ENCODE measurements around the gene LGSN. TPM values are rescaled to one million over a fixed set of nuclear protein-coding genes. Genes with fewer than 3 reads are reported as not detected.
"Not testable (repeated sequence)": the region's sequence is repeated elsewhere in the genome, so short reads cannot be mapped to it uniquely, and the experiment has no call there.

LGSN gene, protein sequence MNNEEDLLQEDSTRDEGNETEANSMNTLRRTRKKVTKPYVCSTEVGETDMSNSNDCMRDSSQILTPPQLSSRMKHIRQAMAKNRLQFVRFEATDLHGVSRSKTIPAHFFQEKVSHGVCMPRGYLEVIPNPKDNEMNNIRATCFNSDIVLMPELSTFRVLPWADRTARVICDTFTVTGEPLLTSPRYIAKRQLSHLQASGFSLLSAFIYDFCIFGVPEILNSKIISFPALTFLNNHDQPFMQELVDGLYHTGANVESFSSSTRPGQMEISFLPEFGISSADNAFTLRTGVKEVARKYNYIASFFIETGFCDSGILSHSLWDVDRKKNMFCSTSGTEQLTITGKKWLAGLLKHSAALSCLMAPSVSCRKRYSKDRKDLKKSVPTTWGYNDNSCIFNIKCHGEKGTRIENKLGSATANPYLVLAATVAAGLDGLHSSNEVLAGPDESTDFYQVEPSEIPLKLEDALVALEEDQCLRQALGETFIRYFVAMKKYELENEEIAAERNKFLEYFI
- polyA plus RNA-seq (2013, experiment 1 of 2): 1.2 TPM
- polyA plus RNA-seq (2013, experiment 2 of 2): 1.1 TPM

GRCh38 chr6:63319939-63320338 is at the start of gene LGSN:
Gene LGSN (minus strand): TSS chr6:63319983. CDS start chr6:63319943, 40 bp downstream.
- Histone ChIP-seq H3K36me3 (replicated peaks in 1 of 2; ENCODE audit: control insufficient read depth in 2 of 2, insufficient read depth in 2 of 2, low read length in 2 of 2) (no peaks in the 10 kb centered on the region), H2BK5ac (ENCODE audit: low read length) (no peak within 1 kb of the TSS), H3K27me3 (ENCODE audit: control insufficient read depth in 3 of 3, insufficient read depth in 3 of 3, low read depth in 1 of 3, low read length in 3 of 3) (no peaks in the 10 kb centered on the region), H3K4ac (ENCODE audit: low read length) (no peak within 1 kb of the TSS), H2BK12ac (ENCODE audit: low read length) (no peak within 1 kb of the TSS), H3K4me1 (ENCODE audit: control insufficient read depth in 2 of 2, insufficient read depth in 1 of 2, low read depth in 1 of 2, low read length in 2 of 2) (peaks cover 0 to 2% of the 10 kb centered on the region in 2 donors), H3K9me3 (replicated peaks in 1 of 2; ENCODE audit: control insufficient read depth in 2 of 2, insufficient read depth in 1 of 2, low read depth in 1 of 2, low read length in 2 of 2) (no peaks in the 10 kb centered on the region), H3K18ac (ENCODE audit: low read length) (no peak within 1 kb of the TSS), H4K8ac (ENCODE audit: low read depth, low read length) (no peak within 1 kb of the TSS), H2AK5ac (ENCODE audit: low read depth, low read length) (no peak within 1 kb of the TSS), H2BK15ac (ENCODE audit: low read length) (no peak within 1 kb of the TSS), H3K27ac (replicated peaks; ENCODE audit: low read length) (no peak within 1 kb of the TSS), H3K4me3 (ENCODE audit: low read length in 2 of 2) (no peak within 1 kb of the TSS), H3K79me1 (ENCODE audit: low read depth, low read length) (no peaks in the 10 kb centered on the region), H3K4me2 (ENCODE audit: insufficient read depth, low read length, poor library complexity, severe bottlenecking) (no peak within 1 kb of the TSS), H2BK120ac (ENCODE audit: low read depth, low read length) (no peak within 1 kb of the TSS), H4K91ac (ENCODE audit: low read depth, low read length, poor library complexity) (no peak within 1 kb of the TSS), H3K14ac (ENCODE audit: low read length) (no peak within 1 kb of the TSS), H3K23ac (ENCODE audit: low read depth, low read length, poor library complexity) (no peak within 1 kb of the TSS), H3K9ac (ENCODE audit: low read depth, low read length, poor library complexity) (no peak within 1 kb of the TSS), H2AFZ (ENCODE audit: low read length) (no peak within 1 kb of the TSS)
- DNase-seq (ENCODE audit: low spot score): no peak
- no CpG with 5 or more reads among the region's 4 CpGs for WGBS, 2 donors (ENCODE audit: extremely low coverage in 2 of 2, insufficient read length in 2 of 2, insufficient replicate concordance in 1 of 2)

- H2BK120ac ChIP-seq (ENCODE audit: low read depth, low read length): no peak overlapping the region
- H3K9ac ChIP-seq (ENCODE audit: low read depth, low read length, poor library complexity): no peak overlapping the region
- H3K9me3 ChIP-seq (replicated peaks in 1 of 2; ENCODE audit: control insufficient read depth in 2 of 2, insufficient read depth in 1 of 2, low read depth in 1 of 2, low read length in 2 of 2): no peaks in the 10 kb centered on the region
- H2AFZ ChIP-seq (ENCODE audit: low read length): no peak overlapping the region
- no peak overlapping the region for H2BK15ac ChIP-seq (ENCODE audit: low read length)
- no peaks in the 10 kb centered on the region for H3K27me3 ChIP-seq (ENCODE audit: control insufficient read depth in 3 of 3, insufficient read depth in 3 of 3, low read depth in 1 of 3, low read length in 3 of 3)
- H3K14ac ChIP-seq (ENCODE audit: low read length): no peak overlapping the region
- DNase-seq (ENCODE audit: low spot score): no peak
- H2BK12ac ChIP-seq (ENCODE audit: low read length): no peak overlapping the region
- no CpG with 5 or more reads among the region's 7 CpGs for WGBS, 2 donors (ENCODE audit: extremely low coverage in 2 of 2, insufficient read length in 2 of 2, insufficient replicate concordance in 1 of 2)
- peaks cover 0 to 2% of the 10 kb centered on the region in 2 donors for H3K4me1 ChIP-seq (ENCODE audit: control insufficient read depth in 2 of 2, insufficient read depth in 1 of 2, low read depth in 1 of 2, low read length in 2 of 2)
- H4K91ac ChIP-seq (ENCODE audit: low read depth, low read length, poor library complexity): no peak overlapping the region
- no peak overlapping the region for H3K4me2 ChIP-seq (ENCODE audit: insufficient read depth, low read length, poor library complexity, severe bottlenecking)
- H3K27ac ChIP-seq (replicated peaks; ENCODE audit: low read length): no peak overlapping the region
- no peak overlapping the region for H2AK5ac ChIP-seq (ENCODE audit: low read depth, low read length)
- H4K8ac ChIP-seq (ENCODE audit: low read depth, low read length): no peak overlapping the region
- no peak overlapping the region for H3K18ac ChIP-seq (ENCODE audit: low read length)
- H3K23ac ChIP-seq (ENCODE audit: low read depth, low read length, poor library complexity): no peak overlapping the region
- no peak overlapping the region for H3K4ac ChIP-seq (ENCODE audit: low read length)
- H3K36me3 ChIP-seq (replicated peaks in 1 of 2; ENCODE audit: control insufficient read depth in 2 of 2, insufficient read depth in 2 of 2, low read length in 2 of 2): no peaks in the 10 kb centered on the region
- no peaks in the 10 kb centered on the region for H3K79me1 ChIP-seq (ENCODE audit: low read depth, low read length)
- H2BK5ac ChIP-seq (ENCODE audit: low read length): no peak overlapping the region
- H3K4me3 ChIP-seq (ENCODE audit: low read length in 2 of 2): no peak overlapping the region
These were observed 48.6 kb upstream of the LGSN start for GRCh38 chr6:63368347-63368746.

DNA sequence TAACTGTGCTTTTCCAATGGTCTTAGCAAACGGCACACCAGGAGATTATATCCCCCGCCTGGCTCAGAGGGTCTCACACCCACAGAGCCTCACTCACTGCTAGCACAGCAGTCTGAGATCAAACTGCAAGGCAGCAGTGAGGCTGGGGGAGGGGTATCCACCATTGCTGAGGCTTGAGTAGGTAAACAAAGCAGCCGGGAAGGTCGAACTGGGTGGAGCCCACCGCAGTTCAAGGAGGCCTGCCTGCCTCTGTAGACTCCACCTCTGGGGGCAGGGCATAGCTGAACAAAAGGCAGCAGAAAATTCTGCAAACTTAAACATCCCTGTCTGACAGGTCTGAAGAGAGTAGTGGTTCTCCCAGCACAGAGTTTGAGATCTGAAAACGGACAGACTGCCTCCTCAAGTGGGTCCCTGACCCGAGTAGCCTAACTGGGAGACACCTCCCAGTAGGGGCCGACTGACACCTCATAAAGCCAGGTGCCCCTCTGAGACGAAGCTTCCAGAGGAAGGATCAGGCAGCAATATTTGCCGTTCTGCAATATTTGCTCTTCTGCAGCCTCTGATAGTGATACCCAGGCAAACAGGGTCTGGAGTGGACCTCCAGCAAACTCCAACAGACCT is 42.8 kb upstream of the LGSN start:
- not testable (repeated sequence) for H3K27ac ChIP-seq (replicated peaks; ENCODE audit: low read length); H4K91ac ChIP-seq (ENCODE audit: low read depth, low read length, poor library complexity); H3K23ac ChIP-seq (ENCODE audit: low read depth, low read length, poor library complexity); H3K27me3 ChIP-seq (ENCODE audit: control insufficient read depth in 3 of 3, insufficient read depth in 3 of 3, low read depth in 1 of 3, low read length in 3 of 3); H2AFZ ChIP-seq (ENCODE audit: low read length); H3K14ac ChIP-seq (ENCODE audit: low read length); H2BK15ac ChIP-seq (ENCODE audit: low read length); H2BK120ac ChIP-seq (ENCODE audit: low read depth, low read length); H2BK5ac ChIP-seq (ENCODE audit: low read length); H3K9me3 ChIP-seq (replicated peaks in 1 of 2; ENCODE audit: control insufficient read depth in 2 of 2, insufficient read depth in 1 of 2, low read depth in 1 of 2, low read length in 2 of 2); H4K8ac ChIP-seq (ENCODE audit: low read depth, low read length); H3K18ac ChIP-seq (ENCODE audit: low read length); H3K4ac ChIP-seq (ENCODE audit: low read length); H2BK12ac ChIP-seq (ENCODE audit: low read length); H3K4me3 ChIP-seq (ENCODE audit: low read length in 2 of 2); H3K36me3 ChIP-seq (replicated peaks in 1 of 2; ENCODE audit: control insufficient read depth in 2 of 2, insufficient read depth in 2 of 2, low read length in 2 of 2); H3K9ac ChIP-seq (ENCODE audit: low read depth, low read length, poor library complexity); H3K79me1 ChIP-seq (ENCODE audit: low read depth, low read length); DNase-seq (ENCODE audit: low spot score); H2AK5ac ChIP-seq (ENCODE audit: low read depth, low read length); H3K4me2 ChIP-seq (ENCODE audit: insufficient read depth, low read length, poor library complexity, severe bottlenecking); H3K4me1 ChIP-seq (ENCODE audit: control insufficient read depth in 2 of 2, insufficient read depth in 1 of 2, low read depth in 1 of 2, low read length in 2 of 2)
- WGBS, 2 donors (ENCODE audit: extremely low coverage in 2 of 2, insufficient read length in 2 of 2, insufficient replicate concordance in 1 of 2): no CpG with 5 or more reads among the region's 10 CpGs

GRCh38 chr6:63357384-63357783 is 37.6 kb upstream of the LGSN start:
- H3K4me2 ChIP-seq (ENCODE audit: insufficient read depth, low read length, poor library complexity, severe bottlenecking); H2BK120ac ChIP-seq (ENCODE audit: low read depth, low read length); H2BK5ac ChIP-seq (ENCODE audit: low read length); H2AFZ ChIP-seq (ENCODE audit: low read length); H3K23ac ChIP-seq (ENCODE audit: low read depth, low read length, poor library complexity); H4K91ac ChIP-seq (ENCODE audit: low read depth, low read length, poor library complexity); H3K79me1 ChIP-seq (ENCODE audit: low read depth, low read length); H3K9ac ChIP-seq (ENCODE audit: low read depth, low read length, poor library complexity); H3K4ac ChIP-seq (ENCODE audit: low read length); H2BK12ac ChIP-seq (ENCODE audit: low read length); H3K27me3 ChIP-seq (ENCODE audit: control insufficient read depth in 3 of 3, insufficient read depth in 3 of 3, low read depth in 1 of 3, low read length in 3 of 3); H3K4me3 ChIP-seq (ENCODE audit: low read length in 2 of 2); H3K14ac ChIP-seq (ENCODE audit: low read length); H2BK15ac ChIP-seq (ENCODE audit: low read length); H3K18ac ChIP-seq (ENCODE audit: low read length); DNase-seq (ENCODE audit: low spot score); H3K36me3 ChIP-seq (replicated peaks in 1 of 2; ENCODE audit: control insufficient read depth in 2 of 2, insufficient read depth in 2 of 2, low read length in 2 of 2); H2AK5ac ChIP-seq (ENCODE audit: low read depth, low read length); H3K4me1 ChIP-seq (ENCODE audit: control insufficient read depth in 2 of 2, insufficient read depth in 1 of 2, low read depth in 1 of 2, low read length in 2 of 2); H3K9me3 ChIP-seq (replicated peaks in 1 of 2; ENCODE audit: control insufficient read depth in 2 of 2, insufficient read depth in 1 of 2, low read depth in 1 of 2, low read length in 2 of 2); H3K27ac ChIP-seq (replicated peaks; ENCODE audit: low read length); H4K8ac ChIP-seq (ENCODE audit: low read depth, low read length): not testable (repeated sequence)
- no CpG with 5 or more reads among the region's 3 CpGs for WGBS, 2 donors (ENCODE audit: extremely low coverage in 2 of 2, insufficient read length in 2 of 2, insufficient replicate concordance in 1 of 2)

All from neuronal stem cell (in vitro differentiated cells).